SK-N-MC (cell line): ENCODE measurements around the gene SAG.

ENCODE experiments used
- EZH2 ChIP-seq: fragments of 200-600 bp; sonication (generic); IDR thresholded peaks from one replicate; pipeline ENCODE4 v1.6.1; 2017; ENCODE audit warnings: antibody characterized with exemption
- FOXP2 ChIP-seq: optimal IDR thresholded peaks from 2 replicates; pipeline ENCODE3; 2011; ENCODE audit warnings: mild to moderate bottlenecking, moderate library complexity; ENCODE audit not compliant: insufficient read depth; ENCODE audit errors: extremely low read length, control extremely low read depth
- POLR2AphosphoS5 ChIP-seq: IDR thresholded peaks from 2 replicates; pipeline ENCODE4 v1.6.1; 2012; ENCODE audit warnings: mild to moderate bottlenecking, low read depth, low read length, borderline replicate concordance

DNA sequence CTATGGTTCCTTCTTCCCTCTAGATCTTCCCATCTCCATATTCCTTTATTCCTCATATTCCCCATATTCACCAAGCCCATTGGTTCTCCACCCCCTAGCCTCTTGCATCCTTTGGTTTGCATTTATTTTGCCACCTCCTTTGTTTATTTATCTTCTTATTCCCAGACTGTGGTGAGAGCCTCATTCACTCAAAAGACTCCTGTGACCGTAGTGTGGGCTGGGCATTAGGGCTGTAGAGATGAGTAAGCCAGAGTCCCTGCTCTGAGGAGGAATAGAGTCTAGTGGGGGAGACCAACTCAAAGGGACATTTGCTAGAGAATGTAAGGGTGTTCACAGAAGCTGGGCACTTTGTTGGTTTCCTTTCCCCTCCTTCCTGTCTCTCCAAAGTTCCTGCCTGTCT lies 47.9 kb upstream of the SAG start:
- TF ChIP-seq EZH2 = no peak
- TF ChIP-seq POLR2AphosphoS5 = no peak
- TF ChIP-seq FOXP2 = no peak
